ENCODE data around the gene ZNF646.

GRCh38 chr16:31043352-31043751 is 30.9 kb upstream of the ZNF646 start:
- no peak for TF ChIP-seq CTCF (IDR thresholded peaks at IDR 0.05)
- no peak for TF ChIP-seq REST (IDR thresholded peaks at IDR 0.05; ENCODE audit: insufficient read depth in 1 of 2, low read depth in 2 of 2, low read length in 1 of 2)
- TF ChIP-seq POLR2AphosphoS5 (IDR thresholded peaks at IDR 0.05; ENCODE audit: low read depth, low read length), result no peak

All from Panc1 (cell line).